Measurements from ENCODE around the gene HLCS.

Gene HLCS

GRCh38 chr21:36730291-36731281 lies 235.9 kb downstream of the HLCS start:
- H2AFZ ChIP-seq (ENCODE audit: low read length) = no peak overlapping the region

GRCh38 chr21:36729310-36729970 lies 237.0 kb downstream of the HLCS start:
- H3K9me2 ChIP-seq (replicated peaks; ENCODE audit: low read depth, low read length) = no peaks in the 10 kb centered on the region
- no peaks in the 10 kb centered on the region for H3K4me1 ChIP-seq (ENCODE audit: insufficient read depth, low read length, poor library complexity, severe bottlenecking)
- H3K27me3 ChIP-seq (ENCODE audit: insufficient read depth, low read length, poor library complexity, severe bottlenecking) = no peaks in the 10 kb centered on the region
- TF ChIP-seq CTCF (conservative IDR thresholded peaks at IDR 0.05; ENCODE audit: low read length) (no peak), EZH2phosphoT487 (IDR thresholded peaks at IDR 0.05; ENCODE audit: borderline replicate concordance) (no peak)
- H2AFZ ChIP-seq (ENCODE audit: low read length) = no peak overlapping the region
- H3K79me2 ChIP-seq (ENCODE audit: insufficient read depth, low read length) = no peaks in the 10 kb centered on the region
- H3K4me3 ChIP-seq (ENCODE audit: low read length, poor library complexity, severe bottlenecking) = no peak overlapping the region
- no peak overlapping the region for H3K9ac ChIP-seq (ENCODE audit: low read depth, low read length, poor library complexity, severe bottlenecking)
- no peaks in the 10 kb centered on the region for H4K20me1 ChIP-seq (ENCODE audit: insufficient read depth, low read length, poor library complexity, severe bottlenecking)
- no peak overlapping the region for H3K4me2 ChIP-seq (ENCODE audit: low read depth, low read length, poor library complexity, severe bottlenecking)
- H3F3A ChIP-seq (ENCODE audit: low read depth) = no peaks in the 10 kb centered on the region
- no peaks in the 10 kb centered on the region for H3K9me3 ChIP-seq (ENCODE audit: insufficient read depth, low read depth, low read length)
- no peaks in the 10 kb centered on the region for H3K36me3 ChIP-seq (ENCODE audit: insufficient read depth, low read length)

More at GRCh38 chr21:36730291-36731281, 235.9 kb downstream of the HLCS start:
- Histone ChIP-seq H3K9me2 (replicated peaks; ENCODE audit: low read depth, low read length) (no peaks in the 10 kb centered on the region), H3K27me3 (ENCODE audit: insufficient read depth, low read length, poor library complexity, severe bottlenecking) (no peaks in the 10 kb centered on the region), H3K9ac (ENCODE audit: low read depth, low read length, poor library complexity, severe bottlenecking) (no peak overlapping the region), H3K4me1 (ENCODE audit: insufficient read depth, low read length, poor library complexity, severe bottlenecking) (no peaks in the 10 kb centered on the region), H3K4me2 (ENCODE audit: low read depth, low read length, poor library complexity, severe bottlenecking) (no peak overlapping the region), H3K4me3 (ENCODE audit: low read length, poor library complexity, severe bottlenecking) (no peak overlapping the region), H4K20me1 (ENCODE audit: insufficient read depth, low read length, poor library complexity, severe bottlenecking) (no peaks in the 10 kb centered on the region), H3K9me3 (ENCODE audit: insufficient read depth, low read depth, low read length) (no peaks in the 10 kb centered on the region), H3K79me2 (ENCODE audit: insufficient read depth, low read length) (no peaks in the 10 kb centered on the region), H3F3A (ENCODE audit: low read depth) (no peaks in the 10 kb centered on the region), H3K36me3 (ENCODE audit: insufficient read depth, low read length) (no peaks in the 10 kb centered on the region)
- TF ChIP-seq CTCF (conservative IDR thresholded peaks at IDR 0.05; ENCODE audit: low read length) = no peak
- TF ChIP-seq EZH2phosphoT487 (IDR thresholded peaks at IDR 0.05; ENCODE audit: borderline replicate concordance) = no peak

- no peak overlapping the region for H2AFZ ChIP-seq (ENCODE audit: low read length)
- no peak overlapping the region for H3K9ac ChIP-seq (ENCODE audit: low read depth, low read length, poor library complexity, severe bottlenecking)
- no peaks in the 10 kb centered on the region for H3K9me2 ChIP-seq (replicated peaks; ENCODE audit: low read depth, low read length)
- H3K9me3 ChIP-seq (ENCODE audit: insufficient read depth, low read depth, low read length) = no peaks in the 10 kb centered on the region
- H3K4me1 ChIP-seq (ENCODE audit: insufficient read depth, low read length, poor library complexity, severe bottlenecking) = no peaks in the 10 kb centered on the region
- H3K36me3 ChIP-seq (ENCODE audit: insufficient read depth, low read length) = no peaks in the 10 kb centered on the region
- H3K4me2 ChIP-seq (ENCODE audit: low read depth, low read length, poor library complexity, severe bottlenecking) = no peak overlapping the region
- TF ChIP-seq CTCF (conservative IDR thresholded peaks at IDR 0.05; ENCODE audit: low read length) (no peak), EZH2phosphoT487 (IDR thresholded peaks at IDR 0.05; ENCODE audit: borderline replicate concordance) (no peak)
- H3K4me3 ChIP-seq (ENCODE audit: low read length, poor library complexity, severe bottlenecking) = no peak overlapping the region
- no peaks in the 10 kb centered on the region for H3K27me3 ChIP-seq (ENCODE audit: insufficient read depth, low read length, poor library complexity, severe bottlenecking)
- no peaks in the 10 kb centered on the region for H3K79me2 ChIP-seq (ENCODE audit: insufficient read depth, low read length)
- no peaks in the 10 kb centered on the region for H3F3A ChIP-seq (ENCODE audit: low read depth)
- no peaks in the 10 kb centered on the region for H4K20me1 ChIP-seq (ENCODE audit: insufficient read depth, low read length, poor library complexity, severe bottlenecking)
Observed at GRCh38 chr21:36728371-36729111, 237.9 kb downstream of the HLCS start.

Measured in Loucy (cell line).